K562 (cell line): ENCODE measurements around the gene ELFN2. TPM values are rescaled to one million over a fixed set of nuclear protein-coding genes. Genes with fewer than 3 reads are reported as not detected.
A peak's percentile ranks its signal among the peaks of the same experiment; 100 is the strongest.

ENCODE experiments used
- ATAC-seq: fragments of 200-7000 bp; cut with Tn5 transposase; 3 replicates; pipeline ENCODE4 v1.9.1; 2020; ENCODE audit warnings: moderate library complexity
- BruUV-seq: library from RNA; stranded (reverse); fragments of 400-500 nt; replicated peaks from 2 replicates; lab custom pipeline; 2021; lab: Mats Ljungman, UMichigan
- CTCF ChIA-PET: fragments of 300-600 bp; formaldehyde crosslinking; extraction: SDS; loops from one replicate; lab custom pipeline; 2021; ENCODE audit warnings: low intra/inter-chr PET ratio; lab: Yijun Ruan, JAX
- POLR2A ChIA-PET: fragments of 300-600, 350-650 bp; sonication (Branson Sonifier 250); formaldehyde crosslinking; extraction: SDS; loops from one replicate; lab custom pipeline; 2021; ENCODE audit warnings: antibody characterized with exemption, inconsistent platforms; lab: Yijun Ruan, JAX
- DNase-seq, 4 experiments: peaks; one replicate each; pipeline versions ENCODE4 v3.0.0 to v3.0.0-alpha.2; 2011 to 2018; ENCODE audit warnings: low spot score in 3 of 4, mixed read lengths in 3 of 4; ENCODE audit errors: extremely low read depth in 1 of 4
- FAIRE-seq: peaks from 2 replicates; lab custom pipeline; 2011; peaks lifted over from hg19 to GRCh38; lab: Jason Lieb, UNC
- H2AFZ ChIP-seq: 2 replicates; pipeline ENCODE4 v1.6.0; 2011; ENCODE audit warnings: low read depth, low read length, control low read depth, inconsistent platforms
- H3K27ac ChIP-seq: fragments of 200-600 bp; 3 replicates; pipeline ENCODE4 v1.8.0; 2011; ENCODE audit warnings: low read depth, mild to moderate bottlenecking, control low read depth, inconsistent platforms, low read length, moderate library complexity, mixed read lengths; ENCODE audit errors: extremely low read depth
- H3K27me3 ChIP-seq, 2 experiments: fragments of 300-600 bp in 1 of 2; 2 replicates in 1 of 2; 3 replicates in 1 of 2; pipeline versions ENCODE4 v1.6.0 to v1.8.0; 2011; ENCODE audit warnings: inconsistent platforms in 2 of 2, low read length in 2 of 2, mild to moderate bottlenecking in 1 of 2, mixed read lengths in 1 of 2, moderate library complexity in 1 of 2; ENCODE audit not compliant: control insufficient read depth in 2 of 2, insufficient read depth in 2 of 2
- H3K36me3 ChIP-seq: fragments of 300-600 bp; 3 replicates; pipeline ENCODE4 v1.8.0; 2011; ENCODE audit warnings: mild to moderate bottlenecking, low read length, inconsistent platforms; ENCODE audit not compliant: control insufficient read depth, insufficient read depth
- H3K4me1 ChIP-seq, 2 experiments: fragments of 200-600 bp in 1 of 2; replicated peaks in 1 of 2; 2 replicates in 1 of 2; 3 replicates in 1 of 2; pipeline versions ENCODE4 v1.5.1 to v1.8.0; 2011; ENCODE audit warnings: inconsistent platforms in 2 of 2, low read length in 2 of 2, mild to moderate bottlenecking in 1 of 2, mixed read lengths in 1 of 2, moderate library complexity in 1 of 2; ENCODE audit not compliant: control insufficient read depth in 2 of 2, insufficient read depth in 2 of 2
- H3K4me2 ChIP-seq: 2 replicates; pipeline ENCODE4 v1.6.1; 2011; ENCODE audit warnings: low read length, control low read depth, inconsistent platforms, mixed read lengths; ENCODE audit not compliant: insufficient read depth
- H3K4me3 ChIP-seq: fragments of 200-600 bp; sonication (generic), shearing (Covaris generic); 2 replicates; pipeline ENCODE4 v1.5.1; 2016; ENCODE audit warnings: control low read depth, inconsistent platforms
- H3K79me2 ChIP-seq: fragments of 200-600 bp; 3 replicates; pipeline ENCODE4 v1.8.0; 2011; ENCODE audit warnings: low read length, inconsistent platforms; ENCODE audit not compliant: control insufficient read depth, insufficient read depth
- H3K9ac ChIP-seq, 2 experiments: 2 replicates each; pipeline versions ENCODE4 v1.6.0 to v1.6.1; 2011; ENCODE audit warnings: low read depth in 2 of 2, low read length in 2 of 2, control low read depth in 1 of 2, inconsistent platforms in 1 of 2, mild to moderate bottlenecking in 1 of 2, mixed read lengths in 1 of 2; ENCODE audit not compliant: insufficient read depth in 1 of 2
- H3K9me1 ChIP-seq: one replicate; pipeline ENCODE4 v1.6.0; 2011; ENCODE audit warnings: inconsistent platforms, mild to moderate bottlenecking, low read length, moderate library complexity; ENCODE audit not compliant: control insufficient read depth, insufficient read depth
- H3K9me3 ChIP-seq: replicated peaks from 2 replicates; pipeline ENCODE4 v1.5.1; 2011; ENCODE audit warnings: low read depth, low read length, inconsistent platforms; ENCODE audit not compliant: control insufficient read depth, insufficient read depth
- H4K20me1 ChIP-seq: replicated peaks from 2 replicates; pipeline ENCODE4 v1.6.1; 2011; ENCODE audit warnings: low read length, inconsistent platforms, mixed read lengths; ENCODE audit not compliant: control insufficient read depth, insufficient read depth
- ATF2 ChIP-seq: sonication (generic); formaldehyde crosslinking; IDR thresholded peaks from 2 replicates; pipeline ENCODE4 v1.8.1; 2022; ENCODE audit warnings: missing genetic modification reagents
- CTCF ChIP-seq, 3 experiments: IDR thresholded peaks in 2 of 3; conservative IDR thresholded peaks in 1 of 3; 2 replicates each; pipeline ENCODE4 v1.5.1; 2011 to 2012; ENCODE audit warnings: low read length in 3 of 3, mild to moderate bottlenecking in 3 of 3, control low read depth in 2 of 3, improper control_type of control experiment in 1 of 3, inconsistent platforms in 1 of 3, low read depth in 1 of 3, mixed read lengths in 1 of 3, moderate library complexity in 1 of 3; ENCODE audit not compliant: insufficient read depth in 2 of 3
- NFE2L1 ChIP-seq: fragments of 450-650 bp; IDR thresholded peaks from 2 replicates; pipeline ENCODE4 v1.6.1; 2016; ENCODE audit warnings: missing genetic modification characterization, low read depth, mild to moderate bottlenecking, missing compliant biosample characterization, moderate library complexity, borderline replicate concordance
- RAD21 ChIP-seq, 2 experiments: fragments of 250-450 bp in 1 of 2; fragments of 450-650 bp in 1 of 2; sonication (Bioruptor Pico) in 1 of 2; formaldehyde crosslinking in 1 of 2; IDR thresholded peaks in 1 of 2; conservative IDR thresholded peaks in 1 of 2; 2 replicates each; pipeline versions ENCODE4 v1.4.0 to v1.8.0; 2020 to 2022; ENCODE audit warnings: mild to moderate bottlenecking in 2 of 2, moderate library complexity in 1 of 2
- SMC3 ChIP-seq: conservative IDR thresholded peaks from 2 replicates; pipeline ENCODE4 v1.6.1; 2011; ENCODE audit warnings: low read depth, low read length, improper control_type of control experiment; ENCODE audit not compliant: insufficient read depth
- ZBTB7A ChIP-seq: IDR thresholded peaks from 2 replicates; pipeline ENCODE4 v1.6.1; 2011; ENCODE audit warnings: low read depth, mild to moderate bottlenecking, low read length, moderate library complexity, borderline replicate concordance; ENCODE audit not compliant: control insufficient read depth
- ZKSCAN3 ChIP-seq: fragments of 250-450 bp; sonication (Bioruptor Pico); IDR thresholded peaks from 2 replicates; pipeline ENCODE4 v1.4.0; 2020
- ZNF263 ChIP-seq: sonication (generic); formaldehyde crosslinking; IDR thresholded peaks from 2 replicates; pipeline ENCODE4 v1.8.0; 2022; ENCODE audit warnings: mild to moderate bottlenecking, missing genetic modification reagents, borderline replicate concordance
- WGBS: fragments of 100-300 bp; shearing (Covaris generic); methylation state at CpG from one replicate; pipeline ENCODE4 v1.1.6; 2016; ENCODE audit warnings: low coverage, mixed read lengths; ENCODE audit not compliant: insufficient coverage; ENCODE audit errors: missing lambda C conversion rate; 5-methylcytosine and 5-hydroxymethylcytosine counted together
- in situ Hi-C: fragments of 300-500 bp; cut with MboI; formaldehyde crosslinking; loops from 4 replicates; pipeline ENCODE4 v1.15.0; 2018; ENCODE audit warnings: inconsistent platforms, mixed read lengths
- intact Hi-C: fragments of 100-400 bp; cut with micrococcal nuclease; formaldehyde crosslinking; loops from 2 replicates; pipeline ENCODE4 v1.14.2; 2022
- polyA plus RNA-seq, 8 experiments: library from polyadenylated mRNA; depleted of rRNA in 4 of 8; stranded (reverse) in 5 of 8; unstranded in 3 of 8; fragments of >200 nt; fragmentation: Nextera tagmentation in 2 of 8; fragmentation: Illumina TruSeq in 1 of 8; extraction: Ambion mirVana in 2 of 8; extraction: Trizol in 1 of 8; gene quantifications; 2 replicates each; pipeline versions ENCODE4 v1.2.1 to v1.2.3, GENCODE V29; 2011 to 2014; ENCODE audit warnings: inconsistent platforms in 1 of 8, missing spikeins in 1 of 8
- total RNA-seq, 7 experiments: library from RNA; depleted of rRNA in 6 of 7; stranded (reverse); fragments of >200 nt in 6 of 7; fragmentation: Illumina TruSeq in 2 of 7; extraction: Trizol in 2 of 7; gene quantifications; 2 replicates each; pipeline versions ENCODE4 v1.2.1 to v1.2.3, GENCODE V29; 2011 to 2021; ENCODE audit warnings: low replicate concordance in 1 of 7

Gene ELFN2
- total and polyA plus RNA-seq, 9 of the 15 experiments (the other 6 are each of a cell fraction or from before 2014, with no cell fraction given) = not detected

GRCh38 chr22:37428649-37429586, 1.6 kb upstream of the ELFN2 start:
- no peak overlapping the region for H3K27ac ChIP-seq
- FAIRE-seq (no peak), ATAC-seq (peak; percentile 77), DNase-seq (peak; percentile 51 to 61 (median 56))
- no peaks in the 10 kb centered on the region for H3K9me1 ChIP-seq
- H3K9ac ChIP-seq = no peak overlapping the region
- intact Hi-C loops (loop anchor here (2.0 kb wide), 1 partner anchor 112 kb away; no protein-coding TSS in a partner anchor), in situ Hi-C loops (no loop called here)
- H3K4me1 ChIP-seq = peaks cover 0 to 15% of the 10 kb centered on the region in 2 experiments; a peak in 2 of 5 replicates
- ChIA-PET POLR2A (interaction anchor here (0.7 kb wide), 1 partner anchor 120 kb away, joined by 4 read pairs; no protein-coding TSS in a partner anchor), CTCF (interaction anchor here (2.0 kb wide), 1 partner anchor 162 kb away, joined by 5 read pairs; no protein-coding TSS in a partner anchor)
- WGBS = under 1% methylated on average over 15 of the region's 15 CpGs
- peaks cover 6% of the 10 kb centered on the region for H4K20me1 ChIP-seq
- no peaks in the 10 kb centered on the region for H3K79me2 ChIP-seq
- BruUV-seq = no TSS peak
- no peaks in the 10 kb centered on the region for H3K36me3 ChIP-seq
- H3K9me3 ChIP-seq = no peaks in the 10 kb centered on the region
- H3K4me2 ChIP-seq = no peak overlapping the region
- peaks cover 7 to 59% of the 10 kb centered on the region in 2 experiments; a peak in 4 of 5 replicates for H3K27me3 ChIP-seq
- H2AFZ ChIP-seq = no peak overlapping the region
- no peak overlapping the region for H3K4me3 ChIP-seq
- TF ChIP-seq ZNF263 (CRISPR knock-in tag) (peak; percentile 90), RAD21 (CRISPR knock-in tag; conservative IDR thresholded peaks at IDR 0.05 in 1 of 2, IDR thresholded peaks at IDR 0.05 in 1 of 2) (peak; percentile 30 to 66; a peak in 3 of 4 replicates), ZBTB7A (0 out of 2 replicates have a peak, but pooled peaks have one; percentile 43), SMC3 (peak; percentile 57), ZKSCAN3 (CRISPR knock-in tag) (no peak), ATF2 (CRISPR knock-in tag) (no peak), NFE2L1 (no peak), CTCF (IDR thresholded peaks at IDR 0.05 in 2 of 3, conservative IDR thresholded peaks at IDR 0.05 in 1 of 3; ENCODE audit: insufficient read depth in 2 of 3, low read depth in 1 of 3, low read length in 3 of 3) (peak; percentile 65 to 82 (median 71))
